HG02943 (cell line): ENCODE results near the gene CNPY1.
"Not testable (repeated sequence)": the region's sequence is repeated elsewhere in the genome, so short reads cannot be mapped to it uniquely, and the experiment has no call there.

ENCODE experiments used
- ATAC-seq: cut with Tn5 transposase; IDR thresholded peaks from one replicate; pipeline ENCODE4 v1.9.1; 2021; ENCODE audit warnings: mild to moderate bottlenecking, low read depth, moderate library complexity; ENCODE audit not compliant: unreplicated experiment

The CNPY1 gene

GRCh38 chr7:155546449-155546848, at the start of gene CNPY1:
Gene CNPY1, minus strand, starts transcription at chr7:155546559. Its CDS starts 630 bp downstream, at chr7:155545929.
- not testable (repeated sequence) for ATAC-seq

GRCh38 chr7:155594961-155595366, 48.6 kb upstream of the CNPY1 start:
- ATAC-seq: no peak

- no peak for ATAC-seq
Measured at GRCh38 chr7:155594163-155594732, 47.9 kb upstream of the CNPY1 start.

GRCh38 chr7:155593461-155594162, 47.3 kb upstream of the CNPY1 start:
- no peak for ATAC-seq

GRCh38 chr7:155591055-155591775, 44.9 kb upstream of the CNPY1 start:
- no peak for ATAC-seq

- no peak for ATAC-seq
Measured at GRCh38 chr7:155590215-155591018, 44.1 kb upstream of the CNPY1 start.

- ATAC-seq: no peak
Measured at GRCh38 chr7:155589001-155589980, 42.9 kb upstream of the CNPY1 start.

GRCh38 chr7:155588468-155588998, 42.2 kb upstream of the CNPY1 start:
- no peak for ATAC-seq

GRCh38 chr7:155587486-155587885, 41.1 kb upstream of the CNPY1 start:
- ATAC-seq: no peak

- no peak for ATAC-seq
Measured at GRCh38 chr7:155586843-155587440, 40.6 kb upstream of the CNPY1 start.

- ATAC-seq: no peak
Measured at GRCh38 chr7:155585951-155586350, 39.6 kb upstream of the CNPY1 start.

GRCh38 chr7:155585532-155585895, 39.2 kb upstream of the CNPY1 start:
- no peak for ATAC-seq

GRCh38 chr7:155584763-155585531, 38.6 kb upstream of the CNPY1 start:
- ATAC-seq: no peak

- no peak for ATAC-seq
Measured at GRCh38 chr7:155584261-155584660, 37.9 kb upstream of the CNPY1 start.

- no peak for ATAC-seq
Measured at GRCh38 chr7:155583636-155584035, 37.3 kb upstream of the CNPY1 start.

- no peak for ATAC-seq
Measured at GRCh38 chr7:155581954-155582353, 35.6 kb upstream of the CNPY1 start.

GRCh38 chr7:155581107-155581830, 34.9 kb upstream of the CNPY1 start:
- no peak for ATAC-seq

- no peak for ATAC-seq
Measured at GRCh38 chr7:155580367-155580766, 34.0 kb upstream of the CNPY1 start.
